ENCODE results near the gene PRSS33.

DNA sequence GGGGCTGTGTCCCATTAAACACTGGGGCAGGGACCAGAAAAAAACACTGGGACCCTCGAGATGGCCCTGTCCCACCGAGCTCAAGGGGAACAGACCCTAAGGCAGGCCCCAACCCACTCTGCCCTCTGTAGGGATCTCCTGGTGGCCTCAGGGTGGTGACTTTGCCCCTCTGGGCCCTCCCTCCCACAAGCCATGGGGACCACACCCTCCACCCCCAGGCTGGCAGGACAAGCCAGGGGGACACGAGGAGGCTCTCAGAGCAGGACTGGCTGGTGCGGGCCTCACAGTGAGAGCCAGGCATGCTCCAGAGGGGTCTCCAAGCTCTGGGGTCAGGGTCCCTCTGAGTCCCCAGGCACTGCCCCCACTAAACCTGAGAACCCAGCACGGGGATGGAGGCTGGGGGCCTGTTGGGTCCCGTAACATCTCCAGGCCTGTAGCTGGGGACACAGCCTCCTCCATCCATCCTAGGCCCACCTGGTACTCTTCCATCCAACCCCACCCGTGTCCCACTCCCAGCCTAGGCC, 49.4 kb downstream of the PRSS33 start:
- TF ChIP-seq, protein P1, sequence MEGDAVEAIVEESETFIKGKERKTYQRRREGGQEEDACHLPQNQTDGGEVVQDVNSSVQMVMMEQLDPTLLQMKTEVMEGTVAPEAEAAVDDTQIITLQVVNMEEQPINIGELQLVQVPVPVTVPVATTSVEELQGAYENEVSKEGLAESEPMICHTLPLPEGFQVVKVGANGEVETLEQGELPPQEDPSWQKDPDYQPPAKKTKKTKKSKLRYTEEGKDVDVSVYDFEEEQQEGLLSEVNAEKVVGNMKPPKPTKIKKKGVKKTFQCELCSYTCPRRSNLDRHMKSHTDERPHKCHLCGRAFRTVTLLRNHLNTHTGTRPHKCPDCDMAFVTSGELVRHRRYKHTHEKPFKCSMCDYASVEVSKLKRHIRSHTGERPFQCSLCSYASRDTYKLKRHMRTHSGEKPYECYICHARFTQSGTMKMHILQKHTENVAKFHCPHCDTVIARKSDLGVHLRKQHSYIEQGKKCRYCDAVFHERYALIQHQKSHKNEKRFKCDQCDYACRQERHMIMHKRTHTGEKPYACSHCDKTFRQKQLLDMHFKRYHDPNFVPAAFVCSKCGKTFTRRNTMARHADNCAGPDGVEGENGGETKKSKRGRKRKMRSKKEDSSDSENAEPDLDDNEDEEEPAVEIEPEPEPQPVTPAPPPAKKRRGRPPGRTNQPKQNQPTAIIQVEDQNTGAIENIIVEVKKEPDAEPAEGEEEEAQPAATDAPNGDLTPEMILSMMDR (IDR thresholded peaks at IDR 0.05; ENCODE audit: low read depth, low read length), result no peak
- no peak for TF ChIP-seq POLR2A (IDR thresholded peaks at IDR 0.05; ENCODE audit: extremely low read depth, insufficient read length)

Measured in NB4 (cell line).